ENCODE measurements around the gene MDFI.

- no peak for TF ChIP-seq CTCF (IDR thresholded peaks at IDR 0.05; ENCODE audit: low read length)
- no peak for TF ChIP-seq EZH2 (IDR thresholded peaks at IDR 0.05; ENCODE audit: borderline replicate concordance, low read length)
Observed at GRCh38 chr6:41687501-41688175, 49.4 kb downstream of the MDFI start.

Measured in OCI-LY1 (cell line).